Thyroid gland (tissue), 4 donors: ENCODE data around the gene MYLIP.

Experiments
- POLR2A ChIP-seq, 2 donors: fragments of 450-650 bp; IDR thresholded peaks; one replicate each; pipeline ENCODE4 v1.6.1; 2017; ENCODE audit warnings: antibody characterized with exemption in 2 of 2, mild to moderate bottlenecking in 2 of 2, moderate library complexity in 1 of 2
- TF ChIP-seq, protein P1 (sequence below), 6 experiments: fragments of 200-600 bp in 3 of 6; fragments of 450-650 bp in 3 of 6; sonication (generic) in 3 of 6; IDR thresholded peaks; one replicate each; pipeline ENCODE4 v1.5.1; 2016 to 2019; ENCODE audit warnings: antibody characterized with exemption in 6 of 6, mild to moderate bottlenecking in 2 of 6, inconsistent platforms in 1 of 6, moderate library complexity in 1 of 6

DNA sequence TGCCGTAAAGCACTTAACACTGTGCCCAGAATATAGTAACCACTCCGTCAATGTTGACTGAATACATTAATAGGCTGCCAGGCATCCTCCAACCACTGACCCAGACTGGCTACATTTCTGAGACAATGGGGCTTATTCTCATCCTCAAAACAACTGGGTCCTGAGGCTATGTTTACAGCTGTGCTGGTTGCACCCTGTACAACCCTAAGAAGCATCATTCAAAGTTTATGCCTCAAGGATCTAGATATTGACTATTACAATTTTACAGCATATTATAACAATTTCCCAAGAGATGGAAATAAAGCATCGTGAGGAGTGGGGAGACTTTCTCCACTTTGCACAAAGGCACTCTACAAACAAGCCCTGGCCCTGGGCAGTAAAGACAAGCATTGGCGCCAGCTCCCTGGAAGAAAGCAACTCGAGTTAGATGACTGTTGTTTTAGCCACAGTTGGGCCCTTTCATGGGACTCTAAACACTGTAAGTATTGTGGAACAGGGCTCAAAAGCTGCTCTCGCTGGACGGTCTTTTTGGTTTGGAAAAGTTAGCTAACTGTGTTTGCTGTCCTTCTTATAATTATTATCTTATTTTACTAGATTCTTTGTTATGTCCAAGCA is 30.2 kb downstream of the MYLIP start:
- TF ChIP-seq POLR2A (IDR thresholded peaks at IDR 0.05), result no peak
- TF ChIP-seq, protein P1, sequence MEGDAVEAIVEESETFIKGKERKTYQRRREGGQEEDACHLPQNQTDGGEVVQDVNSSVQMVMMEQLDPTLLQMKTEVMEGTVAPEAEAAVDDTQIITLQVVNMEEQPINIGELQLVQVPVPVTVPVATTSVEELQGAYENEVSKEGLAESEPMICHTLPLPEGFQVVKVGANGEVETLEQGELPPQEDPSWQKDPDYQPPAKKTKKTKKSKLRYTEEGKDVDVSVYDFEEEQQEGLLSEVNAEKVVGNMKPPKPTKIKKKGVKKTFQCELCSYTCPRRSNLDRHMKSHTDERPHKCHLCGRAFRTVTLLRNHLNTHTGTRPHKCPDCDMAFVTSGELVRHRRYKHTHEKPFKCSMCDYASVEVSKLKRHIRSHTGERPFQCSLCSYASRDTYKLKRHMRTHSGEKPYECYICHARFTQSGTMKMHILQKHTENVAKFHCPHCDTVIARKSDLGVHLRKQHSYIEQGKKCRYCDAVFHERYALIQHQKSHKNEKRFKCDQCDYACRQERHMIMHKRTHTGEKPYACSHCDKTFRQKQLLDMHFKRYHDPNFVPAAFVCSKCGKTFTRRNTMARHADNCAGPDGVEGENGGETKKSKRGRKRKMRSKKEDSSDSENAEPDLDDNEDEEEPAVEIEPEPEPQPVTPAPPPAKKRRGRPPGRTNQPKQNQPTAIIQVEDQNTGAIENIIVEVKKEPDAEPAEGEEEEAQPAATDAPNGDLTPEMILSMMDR (IDR thresholded peaks at IDR 0.05), result no peak
